Suprapubic skin (tissue), 3 donors: ENCODE results near the gene SMOC2.

Experiments
- CTCF ChIP-seq, 2 donors: fragments of 200-600 bp in 1 of 2; fragments of 450-650 bp in 1 of 2; sonication (generic) in 1 of 2; IDR thresholded peaks; one replicate each; pipeline ENCODE4 v1.5.1; 2016 to 2019; ENCODE audit warnings: antibody characterized with exemption in 2 of 2, mild to moderate bottlenecking in 1 of 2, moderate library complexity in 1 of 2
- POLR2A ChIP-seq, 2 donors: fragments of 450-650 bp; IDR thresholded peaks; one replicate each; pipeline ENCODE4 v1.6.1; 2017; ENCODE audit warnings: antibody characterized with exemption in 2 of 2, mild to moderate bottlenecking in 2 of 2, moderate library complexity in 2 of 2

- no peak for TF ChIP-seq POLR2A (IDR thresholded peaks at IDR 0.05)
- no peak for TF ChIP-seq CTCF (IDR thresholded peaks at IDR 0.05)
These were observed 135.4 kb downstream of the SMOC2 start for GRCh38 chr6:168576388-168576787.
